Stomach smooth muscle (tissue), 2 donors: ENCODE data around the gene TRUB1.

ENCODE experiments used
- H3K27ac ChIP-seq: one replicate; pipeline ENCODE4 v1.7.0; 2013; ENCODE audit warnings: mild to moderate bottlenecking, low read length, inconsistent platforms
- H3K27me3 ChIP-seq, 2 donors: one replicate each; pipeline ENCODE4 v1.7.0; 2013; ENCODE audit warnings: low read length in 2 of 2; ENCODE audit not compliant: insufficient read depth in 2 of 2, control insufficient read depth in 1 of 2
- H3K36me3 ChIP-seq, 2 donors: one replicate each; pipeline ENCODE4 v1.7.0; 2013; ENCODE audit warnings: low read length in 2 of 2; ENCODE audit not compliant: control insufficient read depth in 2 of 2, insufficient read depth in 2 of 2
- H3K4me1 ChIP-seq: one replicate; pipeline ENCODE4 v1.7.0; 2013; ENCODE audit warnings: low read length; ENCODE audit not compliant: control insufficient read depth, insufficient read depth
- H3K4me3 ChIP-seq, 2 donors: one replicate each; pipeline ENCODE4 v1.7.0; 2013; ENCODE audit warnings: low read length in 2 of 2
- H3K9ac ChIP-seq, 2 donors: one replicate each; pipeline ENCODE4 v1.7.0; 2013; ENCODE audit warnings: low read length in 2 of 2, mild to moderate bottlenecking in 1 of 2
- H3K9me3 ChIP-seq, 2 donors: one replicate each; pipeline ENCODE4 v1.7.0; 2013; ENCODE audit warnings: low read length in 2 of 2; ENCODE audit not compliant: control insufficient read depth in 2 of 2
- donor health status: healthy.
- donor health status: Pancreatic carcinoma.

Gene TRUB1

GRCh38 chr10:114911052-114911711, 26.8 kb upstream of the TRUB1 start:
- H3K27me3 ChIP-seq, result no peaks in the 10 kb centered on the region
- H3K9ac ChIP-seq, result no peak overlapping the region
- H3K27ac ChIP-seq, result no peak overlapping the region

GRCh38 chr10:114911801-114912469, 26.1 kb upstream of the TRUB1 start:
- no peaks in the 10 kb centered on the region for H3K9me3 ChIP-seq
- no peaks in the 10 kb centered on the region for H3K27me3 ChIP-seq
- no peak overlapping the region for H3K9ac ChIP-seq
- no peaks in the 10 kb centered on the region for H3K4me1 ChIP-seq
- no peak overlapping the region for H3K4me3 ChIP-seq
- no peak overlapping the region for H3K27ac ChIP-seq
- no peaks in the 10 kb centered on the region for H3K36me3 ChIP-seq

More at GRCh38 chr10:114911052-114911711, 26.8 kb upstream of the TRUB1 start:
- Histone ChIP-seq H3K9me3 (no peaks in the 10 kb centered on the region), H3K4me3 (no peak overlapping the region), H3K4me1 (no peaks in the 10 kb centered on the region), H3K36me3 (no peaks in the 10 kb centered on the region)

GRCh38 chr10:114912470-114912859, 25.5 kb upstream of the TRUB1 start:
- H3K4me1 ChIP-seq, result no peaks in the 10 kb centered on the region
- no peak overlapping the region for H3K9ac ChIP-seq
- H3K27me3 ChIP-seq, result no peaks in the 10 kb centered on the region
- H3K9me3 ChIP-seq, result no peaks in the 10 kb centered on the region
- H3K36me3 ChIP-seq, result no peaks in the 10 kb centered on the region
- no peak overlapping the region for H3K27ac ChIP-seq
- H3K4me3 ChIP-seq, result no peak overlapping the region

- H3K9me3 ChIP-seq, result no peaks in the 10 kb centered on the region
- H3K4me1 ChIP-seq, result no peaks in the 10 kb centered on the region
- H3K36me3 ChIP-seq, result no peaks in the 10 kb centered on the region
- no peaks in the 10 kb centered on the region for H3K27me3 ChIP-seq
- H3K9ac ChIP-seq, result no peak overlapping the region
- H3K4me3 ChIP-seq, result no peak overlapping the region
- H3K27ac ChIP-seq, result no peak overlapping the region
These were observed 23.4 kb upstream of the TRUB1 start for GRCh38 chr10:114914560-114914959.

- no peaks in the 10 kb centered on the region for H3K27me3 ChIP-seq
These were observed 22.7 kb upstream of the TRUB1 start for GRCh38 chr10:114915294-114915693.

GRCh38 chr10:114916653-114917052, 21.3 kb upstream of the TRUB1 start:
- H3K27me3 ChIP-seq, result no peaks in the 10 kb centered on the region

More at GRCh38 chr10:114915294-114915693, 22.7 kb upstream of the TRUB1 start:
- Histone ChIP-seq H3K36me3 (no peaks in the 10 kb centered on the region), H3K9me3 (no peaks in the 10 kb centered on the region), H3K4me1 (no peaks in the 10 kb centered on the region), H3K9ac (no peak overlapping the region), H3K27ac (no peak overlapping the region), H3K4me3 (no peak overlapping the region)

GRCh38 chr10:114917459-114917858, 20.5 kb upstream of the TRUB1 start:
- Histone ChIP-seq H3K4me1 (no peaks in the 10 kb centered on the region), H3K9me3 (no peaks in the 10 kb centered on the region), H3K36me3 (no peaks in the 10 kb centered on the region), H3K27me3 (no peaks in the 10 kb centered on the region), H3K9ac (no peak overlapping the region), H3K27ac (no peak overlapping the region), H3K4me3 (no peak overlapping the region)

More at GRCh38 chr10:114916653-114917052, 21.3 kb upstream of the TRUB1 start:
- Histone ChIP-seq H3K36me3 (no peaks in the 10 kb centered on the region), H3K27ac (no peak overlapping the region), H3K4me3 (no peak overlapping the region), H3K9me3 (no peaks in the 10 kb centered on the region), H3K9ac (no peak overlapping the region), H3K4me1 (no peaks in the 10 kb centered on the region)

- Histone ChIP-seq H3K27ac (no peak overlapping the region), H3K27me3 (no peaks in the 10 kb centered on the region), H3K4me3 (no peak overlapping the region), H3K4me1 (no peaks in the 10 kb centered on the region), H3K9me3 (no peaks in the 10 kb centered on the region), H3K9ac (no peak overlapping the region), H3K36me3 (no peaks in the 10 kb centered on the region)
These were observed 19.9 kb upstream of the TRUB1 start for GRCh38 chr10:114917927-114918672.

- Histone ChIP-seq H3K4me3 (no peak overlapping the region), H3K27ac (no peak overlapping the region), H3K4me1 (no peaks in the 10 kb centered on the region), H3K27me3 (no peaks in the 10 kb centered on the region), H3K9me3 (peaks cover 0 to 3% of the 10 kb centered on the region in 2 donors), H3K36me3 (no peaks in the 10 kb centered on the region), H3K9ac (no peak overlapping the region)
These were observed 17.5 kb upstream of the TRUB1 start for GRCh38 chr10:114920459-114920858.

- no peaks in the 10 kb centered on the region for H3K36me3 ChIP-seq
These were observed 16.0 kb upstream of the TRUB1 start for GRCh38 chr10:114922003-114922402.

More at GRCh38 chr10:114922003-114922402, 16.0 kb upstream of the TRUB1 start:
- H3K9me3 ChIP-seq, result peaks cover 0 to 3% of the 10 kb centered on the region in 2 donors
- H3K9ac ChIP-seq, result no peak overlapping the region
- no peak overlapping the region for H3K4me3 ChIP-seq
- no peaks in the 10 kb centered on the region for H3K4me1 ChIP-seq
- H3K27ac ChIP-seq, result no peak overlapping the region
- H3K27me3 ChIP-seq, result no peaks in the 10 kb centered on the region
